GM12875 (cell line): ENCODE results near the gene PGPEP1.
A peak's percentile ranks its signal among the peaks of the same experiment; 100 is the strongest.
"Not testable (repeated sequence)": the region's sequence is repeated elsewhere in the genome, so short reads cannot be mapped to it uniquely, and the experiment has no call there.

Source experiments
- H3K4me3 ChIP-seq: one replicate; pipeline ENCODE4 v1.5.1; 2011; ENCODE audit warnings: low read depth, low read length, control low read depth
- TF ChIP-seq, protein P1 (sequence below): IDR thresholded peaks from 2 replicates; pipeline ENCODE4 v1.5.1; 2011; ENCODE audit warnings: low read depth, mild to moderate bottlenecking, control low read depth, inconsistent platforms, low read length, moderate library complexity, borderline replicate concordance; ENCODE audit not compliant: insufficient read depth

The PGPEP1 gene

DNA sequence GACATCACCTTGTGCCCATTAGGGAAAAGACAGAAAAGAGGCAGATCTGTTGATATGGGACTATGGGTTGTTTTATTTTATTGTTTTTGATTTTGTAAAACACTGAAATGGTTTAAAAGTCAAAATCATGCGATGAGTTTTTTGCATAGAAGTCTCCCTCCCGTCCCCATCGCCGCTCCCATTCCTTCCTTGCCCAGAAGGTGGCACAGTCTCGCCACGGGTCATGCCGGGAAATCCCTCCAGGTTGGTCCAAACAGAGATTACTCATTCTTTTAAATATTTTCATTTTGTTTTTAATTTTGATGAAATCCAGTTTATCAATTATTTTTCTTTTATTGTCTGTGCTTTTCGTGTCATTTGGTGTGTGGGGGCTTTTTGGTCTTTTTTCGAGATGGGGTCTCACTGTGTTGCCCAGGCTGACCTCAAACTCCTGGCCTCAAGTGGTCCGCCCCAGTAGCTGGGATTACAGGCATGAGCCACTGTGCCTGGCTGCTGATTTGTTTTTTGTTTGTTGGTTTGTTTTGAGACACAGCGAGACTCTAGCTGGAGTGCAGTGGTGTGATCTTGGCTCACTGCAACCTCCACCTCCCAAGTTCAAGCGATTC, 9.2 kb downstream of the PGPEP1 start:
- no peak overlapping the region for H3K4me3 ChIP-seq
- TF ChIP-seq, protein P1, sequence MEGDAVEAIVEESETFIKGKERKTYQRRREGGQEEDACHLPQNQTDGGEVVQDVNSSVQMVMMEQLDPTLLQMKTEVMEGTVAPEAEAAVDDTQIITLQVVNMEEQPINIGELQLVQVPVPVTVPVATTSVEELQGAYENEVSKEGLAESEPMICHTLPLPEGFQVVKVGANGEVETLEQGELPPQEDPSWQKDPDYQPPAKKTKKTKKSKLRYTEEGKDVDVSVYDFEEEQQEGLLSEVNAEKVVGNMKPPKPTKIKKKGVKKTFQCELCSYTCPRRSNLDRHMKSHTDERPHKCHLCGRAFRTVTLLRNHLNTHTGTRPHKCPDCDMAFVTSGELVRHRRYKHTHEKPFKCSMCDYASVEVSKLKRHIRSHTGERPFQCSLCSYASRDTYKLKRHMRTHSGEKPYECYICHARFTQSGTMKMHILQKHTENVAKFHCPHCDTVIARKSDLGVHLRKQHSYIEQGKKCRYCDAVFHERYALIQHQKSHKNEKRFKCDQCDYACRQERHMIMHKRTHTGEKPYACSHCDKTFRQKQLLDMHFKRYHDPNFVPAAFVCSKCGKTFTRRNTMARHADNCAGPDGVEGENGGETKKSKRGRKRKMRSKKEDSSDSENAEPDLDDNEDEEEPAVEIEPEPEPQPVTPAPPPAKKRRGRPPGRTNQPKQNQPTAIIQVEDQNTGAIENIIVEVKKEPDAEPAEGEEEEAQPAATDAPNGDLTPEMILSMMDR: peak; percentile 66; the same call in 1 of the 2 replicates

- TF ChIP-seq, protein P1: no peak
These were observed 10.1 kb downstream of the PGPEP1 start for GRCh38 chr19:18350490-18350889.

DNA sequence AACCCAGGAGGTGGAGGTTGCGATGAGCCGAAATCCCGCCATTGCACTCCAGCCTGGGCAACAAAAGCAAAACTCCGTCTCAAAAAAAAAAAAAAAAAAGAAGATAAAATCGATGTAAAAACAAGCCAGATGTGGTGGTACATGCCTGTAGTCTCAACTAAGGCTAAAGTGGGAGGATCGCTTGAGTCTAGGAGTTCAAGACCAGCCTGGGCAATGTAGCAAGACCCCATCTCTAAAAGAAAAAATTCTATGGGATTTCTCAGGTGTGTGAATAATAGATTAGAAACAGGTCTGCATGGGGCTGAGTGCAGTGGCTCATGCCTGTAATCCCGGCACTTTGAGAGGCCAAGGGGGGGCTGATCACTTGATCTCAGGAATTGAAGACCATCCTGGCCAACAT, 11.1 kb downstream of the PGPEP1 start:
- TF ChIP-seq, protein P1: no peak
- H3K4me3 ChIP-seq: no peak overlapping the region

More at GRCh38 chr19:18350490-18350889, 10.1 kb downstream of the PGPEP1 start:
- H3K4me3 ChIP-seq: no peak overlapping the region

- H3K4me3 ChIP-seq: no peak overlapping the region
- TF ChIP-seq, protein P1: no peak
These were observed 13.1 kb downstream of the PGPEP1 start for GRCh38 chr19:18353378-18354005.

- H3K4me3 ChIP-seq: not testable (repeated sequence)
These were observed 14.3 kb downstream of the PGPEP1 start for GRCh38 chr19:18354743-18355142.

GRCh38 chr19:18357041-18357440, 16.6 kb downstream of the PGPEP1 start:
- H3K4me3 ChIP-seq: no peak overlapping the region
- TF ChIP-seq, protein P1: no peak

DNA sequence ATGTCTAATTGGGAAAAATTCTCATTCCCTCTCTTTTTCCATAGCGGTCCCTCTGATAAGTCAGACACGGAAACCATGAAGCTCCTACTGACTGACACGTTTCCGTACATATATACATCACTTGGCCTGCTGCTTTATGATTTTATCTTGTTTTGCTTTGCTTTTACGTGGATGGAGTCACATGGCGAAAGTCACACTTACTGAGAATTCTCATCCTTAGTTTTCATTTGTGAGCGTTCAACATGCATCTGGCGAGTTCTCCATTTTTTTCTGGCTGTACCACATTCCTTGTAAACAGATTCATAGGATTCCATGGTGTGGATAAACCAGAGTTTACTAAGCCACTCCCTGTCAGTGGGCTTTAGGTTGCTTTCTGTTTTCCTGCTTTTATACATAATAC, 21.2 kb downstream of the PGPEP1 start:
- TF ChIP-seq, protein P1: no peak
- no peak overlapping the region for H3K4me3 ChIP-seq
